PFSK-1 (cell line): Measurements from ENCODE around the gene NEDD4L.

Experiments used
- FOXP2 ChIP-seq: optimal IDR thresholded peaks from 2 replicates; pipeline ENCODE3; 2011; ENCODE audit warnings: borderline replicate concordance, control low read depth, inconsistent platforms; ENCODE audit not compliant: insufficient read depth; ENCODE audit errors: extremely low read length, extremely low read depth
- POLR2AphosphoS5 ChIP-seq: IDR thresholded peaks from 2 replicates; pipeline ENCODE4 v1.6.1; 2012; ENCODE audit warnings: low read depth, mild to moderate bottlenecking, control low read depth, low read length, moderate library complexity
- REST ChIP-seq, 2 experiments: IDR thresholded peaks; 2 replicates each; pipeline versions ENCODE4 v1.6.1 to v1.8.0; 2011 to 2012; ENCODE audit warnings: low read depth in 2 of 2, low read length in 2 of 2, control low read depth in 1 of 2, inconsistent platforms in 1 of 2, mild to moderate bottlenecking in 1 of 2, moderate library complexity in 1 of 2; ENCODE audit not compliant: insufficient read depth in 1 of 2
- SIN3A ChIP-seq: IDR thresholded peaks from 2 replicates; pipeline ENCODE4 v1.6.1; 2012; ENCODE audit warnings: mild to moderate bottlenecking, low read length, moderate library complexity, borderline replicate concordance; ENCODE audit not compliant: insufficient read depth
- TAF1 ChIP-seq: IDR thresholded peaks from 2 replicates; pipeline ENCODE4 v1.6.1; 2012; ENCODE audit warnings: low read length, control low read depth, borderline replicate concordance; ENCODE audit not compliant: insufficient read depth

Gene NEDD4L

GRCh38 chr18:58148954-58149471 is 105.0 kb downstream of the NEDD4L start:
- TF ChIP-seq TAF1 (no peak), FOXP2 (no peak), REST (IDR thresholded peaks at IDR 0.05; ENCODE audit: insufficient read depth in 1 of 2, low read depth in 2 of 2, low read length in 2 of 2) (no peak), POLR2AphosphoS5 (no peak), SIN3A (no peak)

DNA sequence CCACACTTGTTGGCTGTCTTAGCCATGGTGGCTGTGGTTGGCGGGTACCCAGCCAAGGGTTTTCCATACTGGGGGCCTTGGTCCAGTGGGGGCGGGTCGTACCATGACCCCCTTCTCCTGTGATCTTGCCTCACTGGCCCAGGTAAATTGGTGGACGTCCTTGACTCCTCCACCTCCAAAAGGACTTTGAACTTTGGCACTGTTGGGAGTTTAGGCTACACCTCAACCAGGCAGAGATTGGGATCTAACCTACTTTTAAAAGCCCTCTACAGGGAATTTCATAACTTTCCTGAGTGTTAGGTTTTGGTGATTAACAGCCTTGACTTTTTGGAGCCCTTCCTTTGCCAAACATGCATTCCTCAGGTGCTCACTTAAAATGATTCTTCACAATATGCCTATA is 106.7 kb downstream of the NEDD4L start:
- TF ChIP-seq REST (IDR thresholded peaks at IDR 0.05; ENCODE audit: insufficient read depth in 1 of 2, low read depth in 2 of 2, low read length in 2 of 2) (no peak), POLR2AphosphoS5 (no peak), SIN3A (no peak), TAF1 (no peak), FOXP2 (no peak)

DNA sequence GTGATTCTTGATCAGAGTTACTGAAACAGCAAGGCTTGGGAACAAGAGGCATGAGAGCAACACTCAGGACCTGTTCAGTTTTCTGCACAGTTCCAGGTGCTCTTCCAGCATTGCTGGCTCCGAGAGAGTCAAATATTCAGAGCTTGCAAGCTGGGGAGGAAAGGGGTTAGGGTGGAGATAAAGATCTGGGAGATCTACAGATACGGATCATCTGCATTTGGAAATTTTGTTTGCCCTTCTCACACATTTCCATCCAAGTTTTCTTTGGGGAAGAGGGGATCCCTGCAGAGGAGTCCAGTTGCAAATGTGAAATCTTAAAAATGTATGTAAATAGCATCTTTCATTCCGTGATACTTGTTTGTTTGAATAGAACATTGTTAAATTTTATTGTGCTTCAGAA is 108.2 kb downstream of the NEDD4L start:
- TF ChIP-seq REST (IDR thresholded peaks at IDR 0.05; ENCODE audit: insufficient read depth in 1 of 2, low read depth in 2 of 2, low read length in 2 of 2) (no peak), FOXP2 (no peak), TAF1 (no peak), POLR2AphosphoS5 (no peak), SIN3A (no peak)

DNA sequence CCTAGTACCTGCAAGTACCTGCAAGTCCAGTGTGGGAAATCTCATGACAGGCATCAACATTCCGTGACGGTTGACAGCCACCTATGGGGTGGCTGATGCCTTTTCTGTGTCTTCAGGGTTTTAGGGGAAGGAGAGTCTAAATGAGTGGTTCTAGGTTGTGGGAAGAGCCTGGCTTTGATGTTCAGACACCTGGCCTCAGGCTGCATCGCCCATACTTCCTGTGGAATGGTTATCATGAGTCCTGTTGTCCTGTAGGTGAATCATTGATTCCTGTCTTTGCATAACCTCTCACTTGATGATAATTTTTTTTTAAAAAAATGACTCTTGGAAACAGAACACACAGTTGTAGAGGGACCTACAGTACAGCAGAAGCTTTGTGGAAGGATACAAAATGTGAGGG is 108.9 kb downstream of the NEDD4L start:
- TF ChIP-seq TAF1 (no peak), SIN3A (no peak), REST (IDR thresholded peaks at IDR 0.05; ENCODE audit: insufficient read depth in 1 of 2, low read depth in 2 of 2, low read length in 2 of 2) (no peak), POLR2AphosphoS5 (no peak), FOXP2 (no peak)

GRCh38 chr18:58156516-58156915 is 112.5 kb downstream of the NEDD4L start:
- no peak for TF ChIP-seq FOXP2
- no peak for TF ChIP-seq TAF1
- no peak for TF ChIP-seq SIN3A
- no peak for TF ChIP-seq POLR2AphosphoS5
- TF ChIP-seq REST (IDR thresholded peaks at IDR 0.05; ENCODE audit: insufficient read depth in 1 of 2, low read depth in 2 of 2, low read length in 2 of 2) = no peak
